ENCODE data around the gene SHB.
A peak's percentile ranks its signal among the peaks of the same experiment; 100 is the strongest.

DNA sequence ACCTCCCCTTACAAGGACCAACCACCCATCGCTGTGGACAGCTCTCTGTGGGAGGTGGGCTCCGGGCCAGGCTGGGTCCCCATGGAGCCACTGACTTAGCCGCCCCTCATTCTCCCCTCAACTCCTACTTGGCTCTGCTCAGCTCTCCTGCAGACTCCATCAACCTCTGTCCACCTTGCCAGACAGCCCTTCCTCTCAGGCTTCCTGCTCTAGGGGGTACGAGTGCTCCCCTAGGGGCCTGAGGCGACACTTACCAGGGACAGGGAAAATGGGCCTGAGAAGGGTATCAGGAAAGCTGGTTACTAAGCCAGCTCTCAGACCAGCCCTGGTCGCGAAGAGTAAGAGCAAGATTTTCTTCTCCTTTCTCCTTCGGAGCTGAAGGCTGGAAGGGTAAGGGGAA lies 43.9 kb downstream of the SHB start:
- TF ChIP-seq POLR2A (IDR thresholded peaks at IDR 0.05; ENCODE audit: control extremely low read depth in 1 of 2, low read depth in 2 of 2, low read length in 2 of 2) (no peak), POLR2AphosphoS5 (IDR thresholded peaks at IDR 0.05; ENCODE audit: low read depth, low read length) (no peak), RAD21 (IDR thresholded peaks at IDR 0.05 in 1 of 2, conservative IDR thresholded peaks at IDR 0.05 in 1 of 2; ENCODE audit: low read depth in 2 of 2, low read length in 2 of 2) (peak; percentile 18 to 59; a peak in 3 of 4 replicates), RNF2 (IDR thresholded peaks at IDR 0.05; ENCODE audit: borderline replicate concordance, low read depth, low read length, missing control alignments, poor library complexity, severe bottlenecking) (no peak), EP300 (IDR thresholded peaks at IDR 0.05; ENCODE audit: borderline replicate concordance in 1 of 2, low read depth in 2 of 2, low read length in 2 of 2) (no peak), ATF2 (IDR thresholded peaks at IDR 0.05; ENCODE audit: low read length) (no peak), HDAC2 (IDR thresholded peaks at IDR 0.05; ENCODE audit: borderline replicate concordance in 1 of 2, low read depth in 2 of 2, low read length in 2 of 2) (no peak), EGR1 (IDR thresholded peaks at IDR 0.05; ENCODE audit: borderline replicate concordance, low read depth, low read length) (no peak), TEAD4 (IDR thresholded peaks at IDR 0.05; ENCODE audit: low read depth, low read length) (no peak)
- TF ChIP-seq, protein P1, sequence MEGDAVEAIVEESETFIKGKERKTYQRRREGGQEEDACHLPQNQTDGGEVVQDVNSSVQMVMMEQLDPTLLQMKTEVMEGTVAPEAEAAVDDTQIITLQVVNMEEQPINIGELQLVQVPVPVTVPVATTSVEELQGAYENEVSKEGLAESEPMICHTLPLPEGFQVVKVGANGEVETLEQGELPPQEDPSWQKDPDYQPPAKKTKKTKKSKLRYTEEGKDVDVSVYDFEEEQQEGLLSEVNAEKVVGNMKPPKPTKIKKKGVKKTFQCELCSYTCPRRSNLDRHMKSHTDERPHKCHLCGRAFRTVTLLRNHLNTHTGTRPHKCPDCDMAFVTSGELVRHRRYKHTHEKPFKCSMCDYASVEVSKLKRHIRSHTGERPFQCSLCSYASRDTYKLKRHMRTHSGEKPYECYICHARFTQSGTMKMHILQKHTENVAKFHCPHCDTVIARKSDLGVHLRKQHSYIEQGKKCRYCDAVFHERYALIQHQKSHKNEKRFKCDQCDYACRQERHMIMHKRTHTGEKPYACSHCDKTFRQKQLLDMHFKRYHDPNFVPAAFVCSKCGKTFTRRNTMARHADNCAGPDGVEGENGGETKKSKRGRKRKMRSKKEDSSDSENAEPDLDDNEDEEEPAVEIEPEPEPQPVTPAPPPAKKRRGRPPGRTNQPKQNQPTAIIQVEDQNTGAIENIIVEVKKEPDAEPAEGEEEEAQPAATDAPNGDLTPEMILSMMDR (IDR thresholded peaks at IDR 0.05; ENCODE audit: control extremely low read depth in 1 of 3, insufficient read depth in 1 of 3, low read depth in 1 of 3, low read length in 3 of 3), result peak; percentile 33 to 49 (median 37)
